ENCODE data around the gene SNCG.
"Not testable (repeated sequence)": the region's sequence is repeated elsewhere in the genome, so short reads cannot be mapped to it uniquely, and the experiment has no call there.

Gene SNCG

GRCh38 chr10:86958116-86958900, at the start of gene SNCG:
Gene SNCG (plus strand): TSS chr10:86958599. CDS start chr10:86958698, 99 bp downstream.
- no peak for DNase-seq

- DNase-seq = no peak
These were observed 43.7 kb upstream of the SNCG start for GRCh38 chr10:86914734-86915133.

- no peak for DNase-seq
These were observed 40.4 kb upstream of the SNCG start for GRCh38 chr10:86918022-86918471.

- no peak for DNase-seq
These were observed 35.8 kb upstream of the SNCG start for GRCh38 chr10:86922553-86922961.

- DNase-seq = no peak
These were observed 28.7 kb upstream of the SNCG start for GRCh38 chr10:86929468-86930380.

- DNase-seq = no peak
These were observed 26.5 kb upstream of the SNCG start for GRCh38 chr10:86931872-86932271.

GRCh38 chr10:86932674-86933073, 25.7 kb upstream of the SNCG start:
- DNase-seq = no peak

GRCh38 chr10:86934162-86934711, 24.2 kb upstream of the SNCG start:
- not testable (repeated sequence) for DNase-seq

- no peak for DNase-seq
These were observed 21.5 kb upstream of the SNCG start for GRCh38 chr10:86936661-86937501.

GRCh38 chr10:86937502-86938154, 20.8 kb upstream of the SNCG start:
- DNase-seq = no peak

GRCh38 chr10:86938260-86938659, 20.1 kb upstream of the SNCG start:
- no peak for DNase-seq

GRCh38 chr10:86940076-86940475, 18.3 kb upstream of the SNCG start:
- DNase-seq = not testable (repeated sequence)

- DNase-seq = no peak
These were observed 17.7 kb upstream of the SNCG start for GRCh38 chr10:86940677-86941076.

- no peak for DNase-seq
These were observed 17.0 kb upstream of the SNCG start for GRCh38 chr10:86941426-86941825.

GRCh38 chr10:86941991-86942421, 16.4 kb upstream of the SNCG start:
- DNase-seq = no peak

- DNase-seq = no peak
These were observed 15.7 kb upstream of the SNCG start for GRCh38 chr10:86942441-86943315.

- no peak for DNase-seq
These were observed 14.9 kb upstream of the SNCG start for GRCh38 chr10:86943316-86944030.

GRCh38 chr10:86944031-86944419, 14.4 kb upstream of the SNCG start:
- no peak for DNase-seq

GRCh38 chr10:86944471-86944870, 13.9 kb upstream of the SNCG start:
- DNase-seq = no peak

- DNase-seq = no peak
These were observed 13.5 kb upstream of the SNCG start for GRCh38 chr10:86944907-86945306.

All from NCI-H446 (cell line).